Activated B cell treated with CpG ODN at 0.5 μM for 24 hours (primary cell): ENCODE data around the gene CRY1. TPM values are rescaled to one million over a fixed set of nuclear protein-coding genes. Genes with fewer than 3 reads are reported as not detected.

Experiments used
- ATAC-seq: fragments of 200-7000 bp; cut with Tn5 transposase; one replicate; pipeline ENCODE4 v1.10.0; 2021; ENCODE audit warnings: low read depth, mild to moderate bottlenecking, moderate library complexity
- CTCF ChIA-PET: fragments of 350-600 bp; sonication (Branson Sonifier 250); formaldehyde crosslinking; loops from one replicate; lab custom pipeline; 2021; ENCODE audit warnings: antibody characterized with exemption; lab: Charles Lee
- POLR2A ChIA-PET: fragments of 350-600 bp; sonication (Branson Sonifier 250); formaldehyde crosslinking; loops from one replicate; lab custom pipeline; 2021; ENCODE audit warnings: antibody characterized with exemption; lab: Charles Lee
- DNase-seq: peaks from one replicate; pipeline ENCODE4 v3.0.0; 2022
- H3K27ac Mint-ChIP-seq: one replicate; pipeline ENCODE4 v1.8.0; 2020; ENCODE audit warnings: mixed read lengths
- H3K27me3 Mint-ChIP-seq: one replicate; pipeline ENCODE4 v1.8.0; 2021; ENCODE audit warnings: mixed read lengths
- H3K36me3 Mint-ChIP-seq: one replicate; pipeline ENCODE4 v1.8.0; 2021; ENCODE audit warnings: low read depth, mixed read lengths
- H3K4me1 Mint-ChIP-seq: one replicate; pipeline ENCODE4 v1.8.0; 2021; ENCODE audit warnings: mixed read lengths
- H3K4me3 Mint-ChIP-seq: one replicate; pipeline ENCODE4 v1.8.0; 2020; ENCODE audit warnings: mild to moderate bottlenecking, mixed read lengths
- H3K9me3 Mint-ChIP-seq: one replicate; pipeline ENCODE4 v1.8.0; 2020; ENCODE audit warnings: mixed read lengths
- CTCF ChIP-seq: fragments of 200-600 bp; IDR thresholded peaks from one replicate; pipeline ENCODE4 v1.8.0; 2022; ENCODE audit warnings: antibody characterized with exemption, mild to moderate bottlenecking
- intact Hi-C: fragments of 100-400 bp; cut with micrococcal nuclease; formaldehyde crosslinking; loops from one replicate; pipeline ENCODE4 v1.15.1; 2024
- total RNA-seq: library from RNA; stranded (reverse); gene quantifications from 2 replicates; pipeline ENCODE4 v1.2.3, GENCODE V29; 2022

Gene CRY1
- total RNA-seq, 1 donor from 2014 or later = 7.1 TPM

GRCh38 chr12:107035733-107036132, 57.6 kb downstream of the CRY1 start:
- ChIA-PET POLR2A (no interaction called here), CTCF (no interaction called here)
- DNase-seq (no peak), ATAC-seq (no peak)
- Mint-ChIP-seq H3K9me3 (peaks cover 2% of the 10 kb centered on the region), H3K27me3 (no peaks in the 10 kb centered on the region), H3K36me3 (no peaks in the 10 kb centered on the region), H3K27ac (no peak overlapping the region), H3K4me3 (no peak overlapping the region), H3K4me1 (no peaks in the 10 kb centered on the region)
- intact Hi-C loops = no loop called here
- no peak for TF ChIP-seq CTCF

DNA sequence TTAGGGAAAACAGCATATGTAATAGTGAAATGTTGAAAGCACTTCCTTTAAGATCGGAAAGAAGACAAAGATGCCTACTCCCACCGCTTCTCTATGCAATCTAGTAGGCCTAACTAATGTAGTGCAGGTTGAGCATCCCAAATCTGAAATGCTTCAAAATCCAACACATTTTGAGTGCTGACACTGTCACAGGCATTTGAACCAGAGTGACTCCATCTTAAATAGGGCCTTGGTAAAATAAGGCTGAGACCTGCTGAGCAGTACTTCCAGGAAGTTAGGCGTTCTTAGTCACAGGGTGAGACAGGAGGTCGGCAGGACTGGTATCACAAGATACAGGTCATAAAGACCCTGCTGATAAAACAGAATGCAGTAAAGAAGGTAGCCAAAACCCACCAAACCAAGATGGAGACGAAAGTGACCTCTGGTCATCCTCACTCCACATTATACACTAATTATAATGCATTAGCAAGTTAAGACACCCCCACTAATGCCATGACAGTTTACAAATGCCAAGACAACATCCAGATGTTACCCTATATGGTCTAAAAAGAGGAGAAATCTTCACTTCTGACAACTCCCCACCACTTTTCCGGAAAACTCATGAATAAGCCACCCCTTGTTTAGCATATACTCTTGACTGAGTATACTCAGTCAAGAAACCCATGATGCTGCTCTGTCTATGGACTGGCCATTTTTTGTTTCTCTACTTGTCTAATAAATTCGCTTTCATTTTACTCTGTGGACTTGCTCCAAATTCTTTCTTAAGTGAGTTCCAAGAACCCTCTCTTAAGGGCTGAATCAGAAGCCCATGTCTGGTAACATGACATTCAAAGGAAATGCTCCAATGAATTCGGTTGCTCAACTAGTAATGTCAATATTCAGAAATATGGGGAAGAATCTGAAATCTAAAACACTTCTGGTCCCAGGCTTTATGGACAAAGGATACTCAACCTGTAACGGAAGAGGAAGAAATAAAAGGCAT, 59.3 kb downstream of the CRY1 start:
- no peak for TF ChIP-seq CTCF
- Mint-ChIP-seq H3K27ac (no peak overlapping the region), H3K4me1 (no peaks in the 10 kb centered on the region), H3K36me3 (no peaks in the 10 kb centered on the region), H3K27me3 (no peaks in the 10 kb centered on the region), H3K9me3 (no peaks in the 10 kb centered on the region), H3K4me3 (no peak overlapping the region)
- ATAC-seq (no peak), DNase-seq (no peak)
- POLR2A ChIA-PET = no interaction called here
- intact Hi-C loops = no loop called here
- CTCF ChIA-PET = no interaction called here

GRCh38 chr12:107032266-107032665, 61.1 kb downstream of the CRY1 start:
- ATAC-seq (no peak), DNase-seq (no peak)
- POLR2A ChIA-PET = no interaction called here
- Mint-ChIP-seq H3K36me3 (no peaks in the 10 kb centered on the region), H3K9me3 (no peaks in the 10 kb centered on the region), H3K27ac (no peak overlapping the region), H3K27me3 (no peaks in the 10 kb centered on the region), H3K4me3 (no peak overlapping the region), H3K4me1 (no peaks in the 10 kb centered on the region)
- CTCF ChIA-PET = no interaction called here
- no peak for TF ChIP-seq CTCF
- intact Hi-C loops = no loop called here

DNA sequence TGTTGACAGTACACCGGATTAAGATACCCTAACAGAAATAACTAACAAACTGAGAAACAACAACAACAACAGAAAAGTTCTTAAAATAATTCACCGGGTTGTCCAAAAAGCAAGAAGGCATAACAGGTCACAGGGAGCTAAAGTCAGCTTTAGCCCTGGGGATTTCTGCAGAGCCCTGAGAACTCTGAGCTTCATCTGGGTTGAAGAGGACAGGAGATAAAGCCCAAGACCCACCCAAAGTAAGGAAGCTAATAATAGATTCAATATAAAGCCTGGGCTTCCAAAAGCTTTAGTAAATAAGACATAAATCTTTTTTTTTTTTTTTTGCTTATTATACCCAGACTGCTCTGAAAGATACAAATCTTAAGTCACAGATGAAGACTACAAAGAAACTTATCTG, 62.3 kb downstream of the CRY1 start:
- no peak for TF ChIP-seq CTCF
- no peaks in the 10 kb centered on the region for H3K4me1 Mint-ChIP-seq
- no peaks in the 10 kb centered on the region for H3K27me3 Mint-ChIP-seq
- ATAC-seq = no peak
- no peak overlapping the region for H3K4me3 Mint-ChIP-seq
- ChIA-PET CTCF (no interaction called here), POLR2A (no interaction called here)
- intact Hi-C loops = no loop called here
- H3K9me3 Mint-ChIP-seq = no peaks in the 10 kb centered on the region
- no peaks in the 10 kb centered on the region for H3K36me3 Mint-ChIP-seq
- no peak overlapping the region for H3K27ac Mint-ChIP-seq
- no peak for DNase-seq

GRCh38 chr12:107029081-107029480, 64.3 kb downstream of the CRY1 start:
- DNase-seq (no peak), ATAC-seq (no peak)
- intact Hi-C loops = no loop called here
- no peaks in the 10 kb centered on the region for H3K36me3 Mint-ChIP-seq
- ChIA-PET POLR2A (no interaction called here), CTCF (no interaction called here)
- no peaks in the 10 kb centered on the region for H3K4me1 Mint-ChIP-seq
- no peaks in the 10 kb centered on the region for H3K27me3 Mint-ChIP-seq
- H3K9me3 Mint-ChIP-seq = no peaks in the 10 kb centered on the region
- no peak overlapping the region for H3K27ac Mint-ChIP-seq
- TF ChIP-seq CTCF = no peak
- H3K4me3 Mint-ChIP-seq = no peak overlapping the region
